SU-DHL-6 (cell line): Measurements from ENCODE around the gene DNAH17.

Experiments used
- H2AFZ ChIP-seq: fragments of 200-600 bp; sonication (generic); 2 replicates; pipeline ENCODE4 v1.6.1; 2014; ENCODE audit warnings: low read depth, mild to moderate bottlenecking, moderate library complexity, mixed read lengths, antibody characterized with exemption, low read length; ENCODE audit not compliant: severe bottlenecking
- H3F3A ChIP-seq: fragments of 200-600 bp; shearing (Covaris generic); 2 replicates; pipeline ENCODE4 v1.6.0; 2016; ENCODE audit warnings: antibody characterized with exemption, mild to moderate bottlenecking; ENCODE audit not compliant: insufficient read depth
- H3K27ac ChIP-seq: fragments of 200-600 bp; sonication (generic); 2 replicates; pipeline ENCODE4 v1.5.1; 2016; ENCODE audit warnings: low read depth, mild to moderate bottlenecking, low read length, moderate library complexity, mixed read lengths
- H3K27me3 ChIP-seq: fragments of 200-600 bp; sonication (generic), shearing (Covaris generic); 2 replicates; pipeline ENCODE4 v1.6.0; 2014; ENCODE audit warnings: mild to moderate bottlenecking, low read length
- H3K36me3 ChIP-seq: fragments of 200-600 bp; sonication (generic); 2 replicates; pipeline ENCODE4 v1.6.1; 2014; ENCODE audit warnings: mild to moderate bottlenecking, low read length, mixed read lengths
- H3K4me2 ChIP-seq: fragments of 300-600, 200-600 bp; shearing (Covaris generic), sonication (generic); 2 replicates; pipeline ENCODE4 v1.6.0; 2014; ENCODE audit warnings: low read length, low read depth, mild to moderate bottlenecking; ENCODE audit not compliant: poor library complexity, severe bottlenecking
- H3K4me3 ChIP-seq: fragments of 200-600 bp; sonication (generic); 2 replicates; pipeline ENCODE4 v1.5.1; 2014; ENCODE audit warnings: antibody characterized with exemption, low read length, mild to moderate bottlenecking, mixed read lengths; ENCODE audit not compliant: insufficient read depth, poor library complexity, severe bottlenecking
- H3K79me2 ChIP-seq: fragments of 200-600 bp; sonication (generic); 2 replicates; pipeline ENCODE4 v1.6.1; 2014; ENCODE audit warnings: mild to moderate bottlenecking, low read length, moderate library complexity; ENCODE audit not compliant: insufficient read depth
- H3K9ac ChIP-seq: fragments of 200-600 bp; sonication (generic); 2 replicates; pipeline ENCODE4 v1.7.0; 2014; ENCODE audit warnings: mild to moderate bottlenecking, low read length
- H3K9me2 ChIP-seq: fragments of 200-600 bp; sonication (generic); replicated peaks from 2 replicates; pipeline ENCODE4 v1.6.1; 2014; ENCODE audit warnings: low read length; ENCODE audit not compliant: insufficient read depth
- H3K9me3 ChIP-seq: fragments of 200-600 bp; sonication (generic); 2 replicates; pipeline ENCODE4 v1.6.1; 2014; ENCODE audit warnings: low read length, mixed read lengths; ENCODE audit not compliant: insufficient read depth
- H4K20me1 ChIP-seq: fragments of 200-600 bp; sonication (generic); 2 replicates; pipeline ENCODE4 v1.6.1; 2014; ENCODE audit warnings: low read depth, mild to moderate bottlenecking, antibody characterized with exemption, low read length, moderate library complexity, mixed read lengths
- EZH2phosphoT487 ChIP-seq: fragments of 200-600 bp; sonication (generic), shearing (Covaris generic); conservative IDR thresholded peaks from 2 replicates; pipeline ENCODE4 v1.6.1; 2018; ENCODE audit warnings: mild to moderate bottlenecking, antibody characterized with exemption, low read length, moderate library complexity, mixed read lengths
- TF ChIP-seq, protein P1 (sequence below): fragments of 200-600 bp; sonication (generic); IDR thresholded peaks from one replicate; pipeline ENCODE4 v1.5.1; 2017; ENCODE audit warnings: antibody characterized with exemption, mild to moderate bottlenecking, low read length, moderate library complexity; ENCODE audit not compliant: insufficient read depth, poor library complexity, severe bottlenecking

DNAH17 gene

DNA sequence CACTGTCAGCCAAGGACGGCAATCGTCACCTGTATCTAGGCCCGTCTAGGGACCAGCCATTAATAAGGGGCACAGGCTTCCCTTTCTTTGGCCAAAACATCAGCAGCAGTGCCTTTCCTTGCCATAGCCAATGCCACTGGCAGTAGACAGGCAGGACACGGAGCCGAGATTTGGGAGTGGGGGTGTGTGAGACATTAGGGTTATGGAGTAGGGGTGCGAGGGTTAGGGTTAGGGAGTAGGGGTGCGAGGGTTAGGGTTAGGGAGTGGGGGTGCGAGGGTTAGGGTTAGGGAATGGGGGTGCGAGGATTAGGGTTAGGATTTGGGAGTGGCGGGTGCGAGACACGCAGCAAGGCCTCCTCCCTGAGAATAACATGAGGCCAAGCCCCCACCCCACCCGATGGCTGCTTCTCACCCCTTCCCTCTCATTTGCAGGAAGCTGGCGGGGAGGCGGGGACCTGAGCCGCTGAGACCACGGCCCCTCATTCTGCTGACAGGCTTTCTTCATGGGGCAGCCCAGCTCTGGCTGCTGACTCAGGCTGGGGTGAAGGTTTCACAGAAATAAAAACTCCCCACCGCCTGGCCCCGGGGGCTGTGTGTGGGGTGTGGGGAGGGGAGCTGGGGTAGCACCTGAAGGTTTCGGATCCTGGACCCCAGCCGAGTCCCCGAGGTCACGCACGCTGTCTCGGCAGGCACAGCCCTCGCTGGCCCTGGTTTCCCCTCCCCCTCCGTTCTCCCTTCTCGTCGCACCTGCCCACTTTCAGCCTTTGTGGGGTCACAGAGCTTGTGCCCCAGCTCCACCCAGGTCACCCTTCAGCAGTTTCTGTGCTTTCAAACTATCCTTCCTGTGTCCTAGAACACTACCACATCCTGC is 104.9 kb downstream of the DNAH17 start:
- Histone ChIP-seq H3K4me3 (no peak overlapping the region), H3F3A (no peaks in the 10 kb centered on the region), H4K20me1 (no peaks in the 10 kb centered on the region), H3K79me2 (no peaks in the 10 kb centered on the region), H3K9me2 (no peaks in the 10 kb centered on the region), H3K27me3 (no peaks in the 10 kb centered on the region), H3K36me3 (no peaks in the 10 kb centered on the region), H2AFZ (no peak overlapping the region), H3K9me3 (no peaks in the 10 kb centered on the region), H3K9ac (no peak overlapping the region), H3K27ac (no peak overlapping the region), H3K4me2 (no peak overlapping the region)
- TF ChIP-seq, protein P1, sequence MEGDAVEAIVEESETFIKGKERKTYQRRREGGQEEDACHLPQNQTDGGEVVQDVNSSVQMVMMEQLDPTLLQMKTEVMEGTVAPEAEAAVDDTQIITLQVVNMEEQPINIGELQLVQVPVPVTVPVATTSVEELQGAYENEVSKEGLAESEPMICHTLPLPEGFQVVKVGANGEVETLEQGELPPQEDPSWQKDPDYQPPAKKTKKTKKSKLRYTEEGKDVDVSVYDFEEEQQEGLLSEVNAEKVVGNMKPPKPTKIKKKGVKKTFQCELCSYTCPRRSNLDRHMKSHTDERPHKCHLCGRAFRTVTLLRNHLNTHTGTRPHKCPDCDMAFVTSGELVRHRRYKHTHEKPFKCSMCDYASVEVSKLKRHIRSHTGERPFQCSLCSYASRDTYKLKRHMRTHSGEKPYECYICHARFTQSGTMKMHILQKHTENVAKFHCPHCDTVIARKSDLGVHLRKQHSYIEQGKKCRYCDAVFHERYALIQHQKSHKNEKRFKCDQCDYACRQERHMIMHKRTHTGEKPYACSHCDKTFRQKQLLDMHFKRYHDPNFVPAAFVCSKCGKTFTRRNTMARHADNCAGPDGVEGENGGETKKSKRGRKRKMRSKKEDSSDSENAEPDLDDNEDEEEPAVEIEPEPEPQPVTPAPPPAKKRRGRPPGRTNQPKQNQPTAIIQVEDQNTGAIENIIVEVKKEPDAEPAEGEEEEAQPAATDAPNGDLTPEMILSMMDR: no peak
- no peak for TF ChIP-seq EZH2phosphoT487

DNA sequence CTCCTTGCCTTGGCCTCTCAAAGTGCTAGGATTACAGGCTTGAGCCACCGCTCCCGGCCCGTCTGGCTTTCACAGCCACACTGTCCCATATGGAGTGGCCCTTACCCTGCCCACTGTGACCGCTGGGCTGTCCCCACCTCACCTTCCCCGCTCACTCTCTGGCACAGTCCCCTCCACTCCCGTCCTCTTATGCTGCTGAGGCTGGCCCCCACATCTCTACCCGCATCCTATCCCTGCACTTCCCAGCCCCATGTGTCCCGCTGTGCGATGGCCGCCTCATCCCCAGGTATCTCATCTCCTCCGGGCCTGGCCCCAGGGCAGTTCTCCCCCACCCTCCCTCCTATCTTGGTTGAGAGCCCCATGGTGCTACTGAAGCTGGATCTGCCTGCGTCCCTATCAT is 105.6 kb downstream of the DNAH17 start:
- H4K20me1 ChIP-seq: no peaks in the 10 kb centered on the region
- no peak overlapping the region for H3K27ac ChIP-seq
- H3K36me3 ChIP-seq: no peaks in the 10 kb centered on the region
- H2AFZ ChIP-seq: no peak overlapping the region
- no peaks in the 10 kb centered on the region for H3K9me3 ChIP-seq
- H3K9ac ChIP-seq: no peak overlapping the region
- H3K9me2 ChIP-seq: no peaks in the 10 kb centered on the region
- no peaks in the 10 kb centered on the region for H3K79me2 ChIP-seq
- H3K4me2 ChIP-seq: no peak overlapping the region
- H3F3A ChIP-seq: no peaks in the 10 kb centered on the region
- TF ChIP-seq, protein P1: no peak
- no peak for TF ChIP-seq EZH2phosphoT487
- H3K27me3 ChIP-seq: no peaks in the 10 kb centered on the region
- H3K4me3 ChIP-seq: no peak overlapping the region

DNA sequence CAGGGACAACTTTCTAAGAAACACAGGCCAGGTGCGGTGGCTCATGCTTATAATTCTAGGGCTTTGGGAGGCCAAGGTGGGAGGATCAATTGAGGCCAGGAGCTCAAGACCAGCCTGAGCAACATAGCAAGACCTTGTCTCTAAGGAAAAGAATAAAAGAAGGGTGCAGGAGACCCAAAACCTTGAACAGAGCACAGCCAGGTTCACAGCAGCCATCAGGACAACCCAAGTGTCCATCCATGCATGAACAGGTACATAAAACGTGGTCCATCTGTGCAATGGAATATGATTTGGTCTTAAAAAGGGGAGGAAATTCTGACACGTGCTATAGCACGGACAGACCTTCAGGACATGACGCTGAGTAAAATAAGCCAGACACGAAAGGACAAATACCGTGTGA is 107.8 kb downstream of the DNAH17 start:
- no peak overlapping the region for H3K4me3 ChIP-seq
- H3F3A ChIP-seq: no peaks in the 10 kb centered on the region
- H3K9ac ChIP-seq: no peak overlapping the region
- no peaks in the 10 kb centered on the region for H3K36me3 ChIP-seq
- H3K27ac ChIP-seq: no peak overlapping the region
- H3K27me3 ChIP-seq: no peaks in the 10 kb centered on the region
- no peak overlapping the region for H3K4me2 ChIP-seq
- no peaks in the 10 kb centered on the region for H3K9me3 ChIP-seq
- TF ChIP-seq, protein P1: no peak
- no peak for TF ChIP-seq EZH2phosphoT487
- H4K20me1 ChIP-seq: no peaks in the 10 kb centered on the region
- no peak overlapping the region for H2AFZ ChIP-seq
- H3K9me2 ChIP-seq: no peaks in the 10 kb centered on the region
- H3K79me2 ChIP-seq: no peaks in the 10 kb centered on the region
